HG02840 (cell line): ENCODE measurements around the gene GPR153.
"Not testable (repeated sequence)": the region's sequence is repeated elsewhere in the genome, so short reads cannot be mapped to it uniquely, and the experiment has no call there.

Experiments
- ATAC-seq: cut with Tn5 transposase; IDR thresholded peaks from one replicate; pipeline ENCODE4 v1.9.1; 2021; ENCODE audit warnings: mild to moderate bottlenecking, moderate library complexity, moderate number of reproducible peaks; ENCODE audit not compliant: unreplicated experiment, low FRiP score

GPR153 gene

GRCh38 chr1:6239213-6239752 is 21.6 kb downstream of the GPR153 start:
- no peak for ATAC-seq

GRCh38 chr1:6237093-6237492 is 23.8 kb downstream of the GPR153 start:
- ATAC-seq = no peak

GRCh38 chr1:6235296-6235677 is 25.6 kb downstream of the GPR153 start:
- ATAC-seq = peak; percentile 8

GRCh38 chr1:6234502-6235295 is 26.2 kb downstream of the GPR153 start:
- no peak for ATAC-seq

GRCh38 chr1:6233376-6233775 is 27.5 kb downstream of the GPR153 start:
- ATAC-seq = no peak

GRCh38 chr1:6225651-6226050 is 35.2 kb downstream of the GPR153 start:
- ATAC-seq = no peak

- ATAC-seq = no peak
These were observed 36.2 kb downstream of the GPR153 start for GRCh38 chr1:6224718-6225117.

- ATAC-seq = no peak
These were observed 37.3 kb downstream of the GPR153 start for GRCh38 chr1:6223617-6224016.

GRCh38 chr1:6222636-6223035 is 38.3 kb downstream of the GPR153 start:
- ATAC-seq = no peak

GRCh38 chr1:6221210-6221784 is 39.6 kb downstream of the GPR153 start:
- ATAC-seq = no peak

GRCh38 chr1:6220236-6220635 is 40.7 kb downstream of the GPR153 start:
- no peak for ATAC-seq

- ATAC-seq = not testable (repeated sequence)
These were observed 41.3 kb downstream of the GPR153 start for GRCh38 chr1:6219641-6220040.

- no peak for ATAC-seq
These were observed 42.3 kb downstream of the GPR153 start for GRCh38 chr1:6218375-6219164.

- ATAC-seq = no peak
These were observed 48.5 kb downstream of the GPR153 start for GRCh38 chr1:6212193-6212959.

- ATAC-seq = no peak
These were observed 49.2 kb downstream of the GPR153 start for GRCh38 chr1:6211731-6212130.

GRCh38 chr1:6210591-6211355 is 50.1 kb downstream of the GPR153 start:
- ATAC-seq = no peak

- no peak for ATAC-seq
These were observed 51.0 kb downstream of the GPR153 start for GRCh38 chr1:6209661-6210580.
